ENCODE data around the gene DMBX1.

DMBX1 gene

GRCh38 chr1:46535063-46535462 lies 45.4 kb downstream of the DMBX1 start:
- peaks cover 33% of the 10 kb centered on the region for H3K27me3 ChIP-seq (replicated peaks)
- H3K36me3 ChIP-seq (replicated peaks): no peaks in the 10 kb centered on the region
- peak; percentile 71 for TF ChIP-seq CTCF (IDR thresholded peaks at IDR 0.05; ENCODE audit: low read depth, low read length, missing control alignments)
- no peak overlapping the region for H3K4me3 ChIP-seq (ENCODE audit: low read depth, low read length)
- in situ Hi-C loops (cut with HindIII; ENCODE audit: low pct_ligation_motif_present, low sequenced_read_pairs): no loop called here
- no peak overlapping the region for H3K27ac ChIP-seq
- DNase-seq: no peak

GRCh38 chr1:46536527-46536926 lies 46.9 kb downstream of the DMBX1 start:
- Histone ChIP-seq H3K36me3 (replicated peaks) (no peaks in the 10 kb centered on the region), H3K27ac (no peak overlapping the region), H3K27me3 (replicated peaks) (peaks cover 34% of the 10 kb centered on the region), H3K4me3 (ENCODE audit: low read depth, low read length) (no peak overlapping the region)
- TF ChIP-seq CTCF (IDR thresholded peaks at IDR 0.05; ENCODE audit: low read depth, low read length, missing control alignments): no peak
- no peak for DNase-seq
- in situ Hi-C loops (cut with HindIII; ENCODE audit: low pct_ligation_motif_present, low sequenced_read_pairs): no loop called here

- Histone ChIP-seq H3K4me3 (ENCODE audit: low read depth, low read length) (no peak overlapping the region), H3K27ac (no peak overlapping the region), H3K27me3 (replicated peaks) (peaks cover 37% of the 10 kb centered on the region), H3K36me3 (replicated peaks) (no peaks in the 10 kb centered on the region)
- TF ChIP-seq CTCF (IDR thresholded peaks at IDR 0.05; ENCODE audit: low read depth, low read length, missing control alignments): no peak
- DNase-seq: no peak
- in situ Hi-C loops (cut with HindIII; ENCODE audit: low pct_ligation_motif_present, low sequenced_read_pairs): no loop called here
Observed at GRCh38 chr1:46537651-46538050, 48.0 kb downstream of the DMBX1 start.

GRCh38 chr1:46538147-46538546 lies 48.5 kb downstream of the DMBX1 start:
- no peak for TF ChIP-seq CTCF (IDR thresholded peaks at IDR 0.05; ENCODE audit: low read depth, low read length, missing control alignments)
- in situ Hi-C loops (cut with HindIII; ENCODE audit: low pct_ligation_motif_present, low sequenced_read_pairs): no loop called here
- H3K36me3 ChIP-seq (replicated peaks): no peaks in the 10 kb centered on the region
- DNase-seq: no peak
- H3K27me3 ChIP-seq (replicated peaks): peaks cover 41% of the 10 kb centered on the region
- H3K27ac ChIP-seq: no peak overlapping the region
- H3K4me3 ChIP-seq (ENCODE audit: low read depth, low read length): no peak overlapping the region

Measured in brain microvascular endothelial cell (primary cell).